ENCODE measurements around the gene CSNK1A1L.

DNA sequence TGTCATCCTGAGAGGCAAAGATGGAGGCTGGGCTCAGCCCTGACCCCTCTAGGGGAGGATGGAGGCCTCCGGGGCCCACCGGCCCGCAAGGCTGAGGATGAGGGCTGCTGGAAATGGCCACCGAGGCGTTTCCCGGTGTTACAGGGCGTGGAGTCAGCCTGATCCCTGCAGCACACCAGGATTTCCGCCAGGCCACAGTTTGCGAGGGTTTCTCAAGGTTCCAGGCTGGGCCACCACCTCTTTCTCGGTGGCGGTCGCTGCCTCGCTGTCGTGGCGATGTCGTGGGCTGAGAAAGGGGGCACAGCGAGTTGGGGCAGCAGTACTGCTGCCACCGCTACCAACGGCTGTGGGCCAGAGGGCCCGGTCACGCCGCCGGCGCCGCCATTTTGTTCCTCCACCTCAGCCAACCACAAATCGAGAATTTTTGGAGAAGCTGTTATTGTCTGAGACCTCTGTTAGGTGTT is at the start of gene CSNK1A1L:
- TF ChIP-seq, protein P1, sequence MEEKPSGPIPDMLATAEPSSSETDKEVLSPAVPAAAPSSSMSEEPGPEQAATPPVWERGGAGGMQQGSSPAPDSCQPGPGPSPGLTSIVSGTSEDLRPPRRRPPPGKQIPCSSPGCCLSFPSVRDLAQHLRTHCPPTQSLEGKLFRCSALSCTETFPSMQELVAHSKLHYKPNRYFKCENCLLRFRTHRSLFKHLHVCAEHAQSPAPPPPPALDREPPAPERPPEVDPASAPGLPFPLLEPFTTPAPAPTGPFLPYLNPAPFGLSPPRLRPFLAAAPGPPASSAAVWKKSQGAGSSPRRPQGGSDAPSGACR (CRISPR knock-in tag; IDR thresholded peaks at IDR 0.05) = no peak
- TF ChIP-seq, protein P2, sequence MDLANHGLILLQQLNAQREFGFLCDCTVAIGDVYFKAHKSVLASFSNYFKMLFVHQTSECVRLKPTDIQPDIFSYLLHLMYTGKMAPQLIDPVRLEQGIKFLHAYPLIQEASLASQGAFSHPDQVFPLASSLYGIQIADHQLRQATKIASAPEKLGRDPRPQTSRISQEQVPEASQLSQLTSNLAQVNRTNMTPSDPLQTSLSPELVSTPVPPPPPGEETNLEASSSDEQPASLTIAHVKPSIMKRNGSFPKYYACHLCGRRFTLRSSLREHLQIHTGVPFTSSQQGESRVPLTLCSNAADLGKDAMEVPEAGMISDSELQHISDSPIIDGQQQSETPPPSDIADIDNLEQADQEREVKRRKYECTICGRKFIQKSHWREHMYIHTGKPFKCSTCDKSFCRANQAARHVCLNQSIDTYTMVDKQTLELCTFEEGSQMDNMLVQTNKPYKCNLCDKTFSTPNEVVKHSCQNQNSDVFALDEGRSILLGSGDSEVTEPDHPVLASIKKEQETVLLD (CRISPR knock-in tag; IDR thresholded peaks at IDR 0.05; ENCODE audit: low read depth) = no peak
- TF ChIP-seq, protein P3, sequence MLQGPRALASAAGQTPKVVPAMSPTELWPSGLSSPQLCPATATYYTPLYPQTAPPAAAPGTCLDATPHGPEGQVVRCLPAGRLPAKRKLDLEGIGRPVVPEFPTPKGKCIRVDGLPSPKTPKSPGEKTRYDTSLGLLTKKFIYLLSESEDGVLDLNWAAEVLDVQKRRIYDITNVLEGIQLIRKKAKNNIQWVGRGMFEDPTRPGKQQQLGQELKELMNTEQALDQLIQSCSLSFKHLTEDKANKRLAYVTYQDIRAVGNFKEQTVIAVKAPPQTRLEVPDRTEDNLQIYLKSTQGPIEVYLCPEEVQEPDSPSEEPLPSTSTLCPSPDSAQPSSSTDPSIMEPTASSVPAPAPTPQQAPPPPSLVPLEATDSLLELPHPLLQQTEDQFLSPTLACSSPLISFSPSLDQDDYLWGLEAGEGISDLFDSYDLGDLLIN (CRISPR knock-in tag; IDR thresholded peaks at IDR 0.05; ENCODE audit: borderline replicate concordance) = no peak
- TF ChIP-seq HDAC2 (CRISPR knock-in tag; IDR thresholded peaks at IDR 0.05) = no peak
- no peak for TF ChIP-seq ERF (CRISPR knock-in tag; IDR thresholded peaks at IDR 0.05)
- no peak for TF ChIP-seq ELF1 (CRISPR knock-in tag; IDR thresholded peaks at IDR 0.05)
- TF ChIP-seq POLR2A (IDR thresholded peaks at IDR 0.05; ENCODE audit: insufficient read depth in 1 of 2, low read depth in 2 of 2, low read length in 2 of 2) = no peak
- TF ChIP-seq ZNF605 (CRISPR knock-in tag; IDR thresholded peaks at IDR 0.05) = no peak
- TF ChIP-seq TCF7L2 (IDR thresholded peaks at IDR 0.05; ENCODE audit: low read depth, low read length) = no peak
- no peak for TF ChIP-seq FOXA3 (CRISPR knock-in tag; IDR thresholded peaks at IDR 0.05)
- TF ChIP-seq EZH2 (conservative IDR thresholded peaks at IDR 0.05; ENCODE audit: low read depth, low read length) = no peak
- no peak for TF ChIP-seq ZNF543 (CRISPR knock-in tag; IDR thresholded peaks at IDR 0.05)
